HG02571 (cell line): Measurements from ENCODE around the gene PCDHGA12.
"Not testable (repeated sequence)": the region's sequence is repeated elsewhere in the genome, so short reads cannot be mapped to it uniquely, and the experiment has no call there.

Source experiments
- ATAC-seq: cut with Tn5 transposase; IDR thresholded peaks from one replicate; pipeline ENCODE4 v1.9.1; 2021; ENCODE audit warnings: mild to moderate bottlenecking, moderate library complexity; ENCODE audit not compliant: unreplicated experiment

Gene PCDHGA12

GRCh38 chr5:141407790-141408505 lies 22.4 kb upstream of the PCDHGA12 start, which contains the start of gene PCDHGB6:
Gene PCDHGB6, plus strand, starts transcription at chr5:141408021. Its CDS starts 182 bp downstream, at chr5:141408203.
- not testable (repeated sequence) for ATAC-seq

GRCh38 chr5:141409598-141410306 lies 20.6 kb upstream of the PCDHGA12 start:
- ATAC-seq = no peak

GRCh38 chr5:141411575-141411974 lies 18.7 kb upstream of the PCDHGA12 start:
- ATAC-seq = no peak

- ATAC-seq = peak; percentile 78
Observed at GRCh38 chr5:141412854-141413539, 17.3 kb upstream of the PCDHGA12 start, which contains the start of gene PCDHGA10. Gene PCDHGA10, plus strand, starts transcription at chr5:141412987. Its CDS starts 189 bp downstream, at chr5:141413176.

GRCh38 chr5:141413540-141414069 lies 16.7 kb upstream of the PCDHGA12 start:
- no peak for ATAC-seq

GRCh38 chr5:141414548-141415274 lies 15.6 kb upstream of the PCDHGA12 start:
- not testable (repeated sequence) for ATAC-seq

- ATAC-seq = not testable (repeated sequence)
Observed at GRCh38 chr5:141415275-141415618, 15.1 kb upstream of the PCDHGA12 start.

- peak; percentile 75 for ATAC-seq
Observed at GRCh38 chr5:141417494-141418172, 12.7 kb upstream of the PCDHGA12 start, which contains the start of gene PCDHGB7. Gene PCDHGB7, plus strand, starts transcription at chr5:141417677. Its CDS starts 183 bp downstream, at chr5:141417860.

GRCh38 chr5:141419074-141419880 lies 11.0 kb upstream of the PCDHGA12 start:
- no peak for ATAC-seq

GRCh38 chr5:141420855-141421488 lies 9.3 kb upstream of the PCDHGA12 start, which contains the start of gene PCDHGA11:
Gene PCDHGA11, plus strand, starts transcription at chr5:141421051. Its CDS starts 177 bp downstream, at chr5:141421228.
- ATAC-seq = no peak

- ATAC-seq = no peak
Observed at GRCh38 chr5:141421489-141421855, 8.8 kb upstream of the PCDHGA12 start.

GRCh38 chr5:141422742-141423291 lies 7.5 kb upstream of the PCDHGA12 start:
- no peak for ATAC-seq

- no peak for ATAC-seq
Observed at GRCh38 chr5:141427783-141428426, 2.4 kb upstream of the PCDHGA12 start.

- ATAC-seq = no peak
Observed at GRCh38 chr5:141431286-141431685, 979 bp downstream of the PCDHGA12 start.

- not testable (repeated sequence) for ATAC-seq
Observed at GRCh38 chr5:141432308-141432707, 2.0 kb downstream of the PCDHGA12 start.

GRCh38 chr5:141432726-141433125 lies 2.4 kb downstream of the PCDHGA12 start:
- not testable (repeated sequence) for ATAC-seq

GRCh38 chr5:141434006-141434405 lies 3.7 kb downstream of the PCDHGA12 start:
- ATAC-seq = no peak

GRCh38 chr5:141437221-141437620 lies 6.9 kb downstream of the PCDHGA12 start:
- ATAC-seq = no peak
